Renal cortical epithelial cell (primary cell): ENCODE measurements around the gene ZDHHC17. TPM values are rescaled to one million over a fixed set of nuclear protein-coding genes. Genes with fewer than 3 reads are reported as not detected.
A peak's percentile ranks its signal among the peaks of the same experiment; 100 is the strongest.
"Not testable (repeated sequence)": the region's sequence is repeated elsewhere in the genome, so short reads cannot be mapped to it uniquely, and the experiment has no call there.

Experiments used
- DNase-seq: peaks from one replicate; pipeline ENCODE4 v3.0.0-alpha.2; 2011; ENCODE audit warnings: low read depth
- total RNA-seq: library from RNA; depleted of rRNA; stranded (reverse); fragments of >200 nt; gene quantifications from 2 replicates; pipeline ENCODE4 v1.2.3, GENCODE V29; 2014

Gene ZDHHC17
- 46.4 and 56.2 TPM in 2 replicates for total RNA-seq

GRCh38 chr12:76763746-76764675 is at the start of gene ZDHHC17:
Gene ZDHHC17 (plus strand): TSS chr12:76764115. CDS start chr12:76764237, 122 bp downstream.
- peak; percentile 80 for DNase-seq

GRCh38 chr12:76714415-76714814 is 49.5 kb upstream of the ZDHHC17 start:
- DNase-seq, result no peak

GRCh38 chr12:76714861-76715260 is 49.1 kb upstream of the ZDHHC17 start:
- no peak for DNase-seq

- DNase-seq, result no peak
These were observed 48.6 kb upstream of the ZDHHC17 start for GRCh38 chr12:76715332-76715731.

- DNase-seq, result no peak
These were observed 46.6 kb upstream of the ZDHHC17 start for GRCh38 chr12:76717314-76717713.

- no peak for DNase-seq
These were observed 44.5 kb upstream of the ZDHHC17 start for GRCh38 chr12:76719171-76720041.

GRCh38 chr12:76720068-76720467 is 43.8 kb upstream of the ZDHHC17 start:
- DNase-seq, result peak; percentile 69

- DNase-seq, result no peak
These were observed 37.3 kb upstream of the ZDHHC17 start for GRCh38 chr12:76726626-76727025.

GRCh38 chr12:76732188-76732587 is 31.7 kb upstream of the ZDHHC17 start:
- DNase-seq, result not testable (repeated sequence)

- not testable (repeated sequence) for DNase-seq
These were observed 26.2 kb upstream of the ZDHHC17 start for GRCh38 chr12:76737689-76738088.

GRCh38 chr12:76738824-76739579 is 24.9 kb upstream of the ZDHHC17 start:
- DNase-seq, result no peak

- no peak for DNase-seq
These were observed 24.0 kb upstream of the ZDHHC17 start for GRCh38 chr12:76739896-76740295.

- DNase-seq, result no peak
These were observed 23.4 kb upstream of the ZDHHC17 start for GRCh38 chr12:76740501-76740900.

GRCh38 chr12:76745343-76745742 is 18.6 kb upstream of the ZDHHC17 start:
- no peak for DNase-seq

GRCh38 chr12:76746516-76746915 is 17.4 kb upstream of the ZDHHC17 start:
- no peak for DNase-seq

- DNase-seq, result no peak
These were observed 16.7 kb upstream of the ZDHHC17 start for GRCh38 chr12:76747245-76747644.

GRCh38 chr12:76755829-76756379 is 8.0 kb upstream of the ZDHHC17 start:
- no peak for DNase-seq

GRCh38 chr12:76757694-76758093 is 6.2 kb upstream of the ZDHHC17 start:
- no peak for DNase-seq

GRCh38 chr12:76762601-76762980 is 1.3 kb upstream of the ZDHHC17 start:
- peak; percentile 12 for DNase-seq

GRCh38 chr12:76764856-76765255 is 941 bp downstream of the ZDHHC17 start:
- DNase-seq, result peak; percentile 22

- no peak for DNase-seq
These were observed 1.7 kb downstream of the ZDHHC17 start for GRCh38 chr12:76765598-76765997.
